Peyer's patch (tissue), 4 donors: Measurements from ENCODE around the gene WDR86.

Source experiments
- POLR2A ChIP-seq, 2 donors: fragments of 450-650 bp; IDR thresholded peaks; one replicate each; pipeline ENCODE4 v1.5.1; 2017; ENCODE audit warnings: antibody characterized with exemption in 2 of 2, mild to moderate bottlenecking in 2 of 2, moderate library complexity in 2 of 2
- TF ChIP-seq, protein P1 (sequence below), 6 experiments: fragments of 450-650 bp in 4 of 6; fragments of 200-600 bp in 2 of 6; sonication (generic) in 1 of 6; IDR thresholded peaks; one replicate each; pipeline ENCODE4 v1.5.1; 2017 to 2019; ENCODE audit warnings: antibody characterized with exemption in 6 of 6, mild to moderate bottlenecking in 3 of 6, moderate library complexity in 1 of 6

DNA sequence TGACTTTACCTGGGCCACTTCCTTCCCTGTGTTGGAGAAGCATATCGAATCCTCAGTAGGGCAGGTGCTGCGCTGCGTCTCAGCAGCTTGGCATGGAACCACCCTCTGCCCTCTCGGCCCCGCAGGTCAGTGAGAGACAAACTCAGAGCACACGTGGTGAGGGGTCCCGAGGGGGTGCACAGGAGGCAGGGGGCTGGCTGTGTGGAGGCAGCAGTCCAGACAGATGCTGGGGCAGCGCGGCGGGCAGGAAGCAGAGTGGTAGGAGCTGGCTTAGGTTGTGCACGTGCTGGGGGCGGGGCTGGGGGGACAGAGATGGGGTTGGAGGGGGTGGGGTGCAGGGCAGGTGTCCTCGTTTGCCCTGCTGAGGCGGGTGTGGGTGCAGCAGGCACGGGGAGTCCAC lies 35.1 kb downstream of the WDR86 start:
- no peak for TF ChIP-seq POLR2A (IDR thresholded peaks at IDR 0.05)
- TF ChIP-seq, protein P1, sequence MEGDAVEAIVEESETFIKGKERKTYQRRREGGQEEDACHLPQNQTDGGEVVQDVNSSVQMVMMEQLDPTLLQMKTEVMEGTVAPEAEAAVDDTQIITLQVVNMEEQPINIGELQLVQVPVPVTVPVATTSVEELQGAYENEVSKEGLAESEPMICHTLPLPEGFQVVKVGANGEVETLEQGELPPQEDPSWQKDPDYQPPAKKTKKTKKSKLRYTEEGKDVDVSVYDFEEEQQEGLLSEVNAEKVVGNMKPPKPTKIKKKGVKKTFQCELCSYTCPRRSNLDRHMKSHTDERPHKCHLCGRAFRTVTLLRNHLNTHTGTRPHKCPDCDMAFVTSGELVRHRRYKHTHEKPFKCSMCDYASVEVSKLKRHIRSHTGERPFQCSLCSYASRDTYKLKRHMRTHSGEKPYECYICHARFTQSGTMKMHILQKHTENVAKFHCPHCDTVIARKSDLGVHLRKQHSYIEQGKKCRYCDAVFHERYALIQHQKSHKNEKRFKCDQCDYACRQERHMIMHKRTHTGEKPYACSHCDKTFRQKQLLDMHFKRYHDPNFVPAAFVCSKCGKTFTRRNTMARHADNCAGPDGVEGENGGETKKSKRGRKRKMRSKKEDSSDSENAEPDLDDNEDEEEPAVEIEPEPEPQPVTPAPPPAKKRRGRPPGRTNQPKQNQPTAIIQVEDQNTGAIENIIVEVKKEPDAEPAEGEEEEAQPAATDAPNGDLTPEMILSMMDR (IDR thresholded peaks at IDR 0.05) = no peak
